ENCODE data around the gene ASPA. TPM values are rescaled to one million over a fixed set of nuclear protein-coding genes. Genes with fewer than 3 reads are reported as not detected.

The ASPA gene
- polyA plus RNA-seq, 4 donors = 1.9 to 8.1 (median 3.8) TPM

- Histone ChIP-seq H3K27ac (ENCODE audit: low read depth in 1 of 3, low read length in 2 of 3) (no peak overlapping the region), H3K4me3 (ENCODE audit: low read depth in 1 of 3, low read length in 3 of 3) (no peak overlapping the region), H3K27me3 (ENCODE audit: control insufficient read depth in 3 of 3, insufficient read depth in 3 of 3, low read length in 3 of 3) (no peaks in the 10 kb centered on the region), H3K9me3 (ENCODE audit: control insufficient read depth in 2 of 2, insufficient read depth in 1 of 2, low read depth in 1 of 2, low read length in 1 of 2) (no peaks in the 10 kb centered on the region), H3K4me1 (ENCODE audit: control insufficient read depth in 3 of 3, insufficient read depth in 2 of 3, low read depth in 1 of 3, low read length in 2 of 3) (peaks cover 0 to 18% (median 2%) of the 10 kb centered on the region in 3 donors), H3K36me3 (ENCODE audit: control insufficient read depth in 3 of 3, insufficient read depth in 2 of 3, low read depth in 1 of 3, low read length in 3 of 3) (peaks cover 0 to 31% (median 0%) of the 10 kb centered on the region in 3 donors)
- no peak for DNase-seq
- no peak for FAIRE-seq
- WGBS, 3 donors = 82 to 90% (median 87%) methylated on average over 5 of the region's 5 CpGs
These were observed 68.6 kb downstream of the ASPA start for GRCh38 chr17:3544365-3544764.

- 79 to 83% (median 81%) methylated on average over 9 of the region's 9 CpGs for WGBS, 3 donors
- peaks cover 0 to 18% (median 2%) of the 10 kb centered on the region in 3 donors for H3K4me1 ChIP-seq (ENCODE audit: control insufficient read depth in 3 of 3, insufficient read depth in 2 of 3, low read depth in 1 of 3, low read length in 2 of 3)
These were observed 69.4 kb downstream of the ASPA start for GRCh38 chr17:3545151-3545550.

GRCh38 chr17:3546521-3546920 is 70.7 kb downstream of the ASPA start:
- no peak overlapping the region for H3K4me3 ChIP-seq (ENCODE audit: low read depth in 1 of 3, low read length in 3 of 3)
- FAIRE-seq = no peak
- no peaks in the 10 kb centered on the region for H3K9me3 ChIP-seq (ENCODE audit: control insufficient read depth in 2 of 2, insufficient read depth in 1 of 2, low read depth in 1 of 2, low read length in 1 of 2)
- DNase-seq = peak; percentile 67 to 69
- H3K36me3 ChIP-seq (ENCODE audit: control insufficient read depth in 3 of 3, insufficient read depth in 2 of 3, low read depth in 1 of 3, low read length in 3 of 3) = peaks cover 0 to 20% (median 0%) of the 10 kb centered on the region in 3 donors
- no peak overlapping the region for H3K27ac ChIP-seq (ENCODE audit: low read depth in 1 of 3, low read length in 2 of 3)
- peaks cover 0 to 23% (median 2%) of the 10 kb centered on the region in 3 donors for H3K4me1 ChIP-seq (ENCODE audit: control insufficient read depth in 3 of 3, insufficient read depth in 2 of 3, low read depth in 1 of 3, low read length in 2 of 3)
- no peaks in the 10 kb centered on the region for H3K27me3 ChIP-seq (ENCODE audit: control insufficient read depth in 3 of 3, insufficient read depth in 3 of 3, low read length in 3 of 3)
- 7 to 85% (median 76%) methylated on average over 1 to 5 of the region's 5 CpGs for WGBS, 3 donors

More at GRCh38 chr17:3545151-3545550, 69.4 kb downstream of the ASPA start:
- FAIRE-seq (no peak), DNase-seq (no peak)
- Histone ChIP-seq H3K36me3 (ENCODE audit: control insufficient read depth in 3 of 3, insufficient read depth in 2 of 3, low read depth in 1 of 3, low read length in 3 of 3) (peaks cover 0 to 27% (median 0%) of the 10 kb centered on the region in 3 donors), H3K27me3 (ENCODE audit: control insufficient read depth in 3 of 3, insufficient read depth in 3 of 3, low read length in 3 of 3) (no peaks in the 10 kb centered on the region), H3K4me3 (ENCODE audit: low read depth in 1 of 3, low read length in 3 of 3) (no peak overlapping the region), H3K27ac (ENCODE audit: low read depth in 1 of 3, low read length in 2 of 3) (no peak overlapping the region), H3K9me3 (ENCODE audit: control insufficient read depth in 2 of 2, insufficient read depth in 1 of 2, low read depth in 1 of 2, low read length in 1 of 2) (no peaks in the 10 kb centered on the region)

GRCh38 chr17:3546997-3547396 is 71.2 kb downstream of the ASPA start:
- WGBS, 3 donors = 92 to 95% (median 94%) methylated on average over 8 of the region's 8 CpGs
- H3K36me3 ChIP-seq (ENCODE audit: control insufficient read depth in 3 of 3, insufficient read depth in 2 of 3, low read depth in 1 of 3, low read length in 3 of 3) = peaks cover 0 to 20% (median 0%) of the 10 kb centered on the region in 3 donors
- DNase-seq = no peak
- H3K27me3 ChIP-seq (ENCODE audit: control insufficient read depth in 3 of 3, insufficient read depth in 3 of 3, low read length in 3 of 3) = no peaks in the 10 kb centered on the region
- H3K4me3 ChIP-seq (ENCODE audit: low read depth in 1 of 3, low read length in 3 of 3) = no peak overlapping the region
- no peak for FAIRE-seq
- H3K9me3 ChIP-seq (ENCODE audit: control insufficient read depth in 2 of 2, insufficient read depth in 1 of 2, low read depth in 1 of 2, low read length in 1 of 2) = no peaks in the 10 kb centered on the region
- H3K27ac ChIP-seq (ENCODE audit: low read depth in 1 of 3, low read length in 2 of 3) = peak overlapping the region in 1 of 3 donors; percentile 30
- peaks cover 0 to 24% (median 2%) of the 10 kb centered on the region in 3 donors for H3K4me1 ChIP-seq (ENCODE audit: control insufficient read depth in 3 of 3, insufficient read depth in 2 of 3, low read depth in 1 of 3, low read length in 2 of 3)

- WGBS, 3 donors = 63 to 77% (median 69%) methylated on average over 10 to 11 of the region's 11 CpGs
- Histone ChIP-seq H3K4me1 (ENCODE audit: control insufficient read depth in 3 of 3, insufficient read depth in 2 of 3, low read depth in 1 of 3, low read length in 2 of 3) (peaks cover 0 to 20% (median 2%) of the 10 kb centered on the region in 3 donors), H3K27ac (ENCODE audit: low read depth in 1 of 3, low read length in 2 of 3) (no peak overlapping the region), H3K9me3 (ENCODE audit: control insufficient read depth in 2 of 2, insufficient read depth in 1 of 2, low read depth in 1 of 2, low read length in 1 of 2) (no peaks in the 10 kb centered on the region), H3K4me3 (ENCODE audit: low read depth in 1 of 3, low read length in 3 of 3) (no peak overlapping the region), H3K27me3 (ENCODE audit: control insufficient read depth in 3 of 3, insufficient read depth in 3 of 3, low read length in 3 of 3) (no peaks in the 10 kb centered on the region), H3K36me3 (ENCODE audit: control insufficient read depth in 3 of 3, insufficient read depth in 2 of 3, low read depth in 1 of 3, low read length in 3 of 3) (peaks cover 0 to 20% (median 0%) of the 10 kb centered on the region in 3 donors)
- FAIRE-seq = no peak
- peak in 1 of 2 donors; percentile 23 for DNase-seq
These were observed 71.8 kb downstream of the ASPA start for GRCh38 chr17:3547628-3548027.

- H3K9me3 ChIP-seq (ENCODE audit: control insufficient read depth in 2 of 2, insufficient read depth in 1 of 2, low read depth in 1 of 2, low read length in 1 of 2) = no peaks in the 10 kb centered on the region
- DNase-seq (no peak), FAIRE-seq (no peak)
- no peaks in the 10 kb centered on the region for H3K27me3 ChIP-seq (ENCODE audit: control insufficient read depth in 3 of 3, insufficient read depth in 3 of 3, low read length in 3 of 3)
- 93 to 100% (median 100%) methylated on average over 2 of the region's 2 CpGs for WGBS, 3 donors
- H3K36me3 ChIP-seq (ENCODE audit: control insufficient read depth in 3 of 3, insufficient read depth in 2 of 3, low read depth in 1 of 3, low read length in 3 of 3) = peaks cover 0 to 33% (median 0%) of the 10 kb centered on the region in 3 donors
- no peak overlapping the region for H3K4me3 ChIP-seq (ENCODE audit: low read depth in 1 of 3, low read length in 3 of 3)
- no peak overlapping the region for H3K27ac ChIP-seq (ENCODE audit: low read depth in 1 of 3, low read length in 2 of 3)
- H3K4me1 ChIP-seq (ENCODE audit: control insufficient read depth in 3 of 3, insufficient read depth in 2 of 3, low read depth in 1 of 3, low read length in 2 of 3) = peaks cover 0 to 11% (median 2%) of the 10 kb centered on the region in 3 donors
These were observed 73.9 kb downstream of the ASPA start for GRCh38 chr17:3549610-3550162.

- Histone ChIP-seq H3K4me3 (ENCODE audit: low read depth in 1 of 3, low read length in 3 of 3) (no peak overlapping the region), H3K27ac (ENCODE audit: low read depth in 1 of 3, low read length in 2 of 3) (peak overlapping the region; percentile 40 to 59 (median 56)), H3K9me3 (ENCODE audit: control insufficient read depth in 2 of 2, insufficient read depth in 1 of 2, low read depth in 1 of 2, low read length in 1 of 2) (no peaks in the 10 kb centered on the region), H3K4me1 (ENCODE audit: control insufficient read depth in 3 of 3, insufficient read depth in 2 of 3, low read depth in 1 of 3, low read length in 2 of 3) (peaks cover 0 to 12% (median 2%) of the 10 kb centered on the region in 3 donors), H3K36me3 (ENCODE audit: control insufficient read depth in 3 of 3, insufficient read depth in 2 of 3, low read depth in 1 of 3, low read length in 3 of 3) (peaks cover 0 to 30% (median 0%) of the 10 kb centered on the region in 3 donors), H3K27me3 (ENCODE audit: control insufficient read depth in 3 of 3, insufficient read depth in 3 of 3, low read length in 3 of 3) (no peaks in the 10 kb centered on the region)
- 60 to 78% (median 75%) methylated on average over 6 of the region's 6 CpGs for WGBS, 3 donors
- DNase-seq (peak; percentile 59 to 87), FAIRE-seq (no peak)
These were observed 75.4 kb downstream of the ASPA start for GRCh38 chr17:3551189-3551588.

GRCh38 chr17:3552916-3553315 is 77.1 kb downstream of the ASPA start:
- WGBS, 3 donors = 86 to 93% (median 91%) methylated on average over 7 of the region's 7 CpGs
- DNase-seq = no peak

More at GRCh38 chr17:3552916-3553315, 77.1 kb downstream of the ASPA start:
- Histone ChIP-seq H3K9me3 (ENCODE audit: control insufficient read depth in 2 of 2, insufficient read depth in 1 of 2, low read depth in 1 of 2, low read length in 1 of 2) (no peaks in the 10 kb centered on the region), H3K4me3 (ENCODE audit: low read depth in 1 of 3, low read length in 3 of 3) (no peak overlapping the region), H3K4me1 (ENCODE audit: control insufficient read depth in 3 of 3, insufficient read depth in 2 of 3, low read depth in 1 of 3, low read length in 2 of 3) (peaks cover 0 to 27% (median 2%) of the 10 kb centered on the region in 3 donors), H3K27ac (ENCODE audit: low read depth in 1 of 3, low read length in 2 of 3) (no peak overlapping the region), H3K27me3 (ENCODE audit: control insufficient read depth in 3 of 3, insufficient read depth in 3 of 3, low read length in 3 of 3) (no peaks in the 10 kb centered on the region), H3K36me3 (ENCODE audit: control insufficient read depth in 3 of 3, insufficient read depth in 2 of 3, low read depth in 1 of 3, low read length in 3 of 3) (peaks cover 0 to 24% (median 0%) of the 10 kb centered on the region in 3 donors)
- FAIRE-seq = no peak
